GM19468 (cell line): ENCODE data around the gene IFITM5.
"Not testable (repeated sequence)": the region's sequence is repeated elsewhere in the genome, so short reads cannot be mapped to it uniquely, and the experiment has no call there.

Experiments
- ATAC-seq: cut with Tn5 transposase; IDR thresholded peaks from one replicate; pipeline ENCODE4 v1.9.1; 2021; ENCODE audit warnings: mild to moderate bottlenecking, moderate library complexity, moderate number of reproducible peaks; ENCODE audit not compliant: unreplicated experiment; ENCODE audit errors: extremely low read depth

The IFITM5 gene

GRCh38 chr11:299081-299891, at the start of gene IFITM5:
Gene IFITM5, minus strand, starts transcription at chr11:299526. Its CDS starts 36 bp downstream, at chr11:299490.
- ATAC-seq: no peak

- no peak for ATAC-seq
Measured at GRCh38 chr11:346529-346928, 47.2 kb upstream of the IFITM5 start.

- ATAC-seq: no peak
Measured at GRCh38 chr11:344836-345578, 45.7 kb upstream of the IFITM5 start.

DNA sequence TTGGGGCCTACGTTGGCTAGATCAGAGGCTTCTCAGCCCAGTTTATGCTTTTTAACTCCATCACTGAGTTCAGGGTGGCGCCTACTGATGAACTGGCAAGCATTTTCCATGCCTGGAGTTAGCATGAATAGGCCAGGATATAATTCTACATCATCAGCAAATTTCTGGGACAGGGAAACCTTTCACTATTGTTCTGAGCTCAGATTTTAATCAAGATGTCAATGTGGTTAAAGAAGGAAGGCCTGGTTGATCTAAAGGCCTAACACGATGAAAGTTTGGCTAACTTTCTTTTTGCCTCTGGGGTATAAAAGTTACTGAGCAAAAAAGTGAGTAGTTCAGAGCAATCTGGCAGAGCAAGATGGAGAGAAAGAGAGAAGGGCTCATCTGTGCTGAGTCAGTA, 43.0 kb upstream of the IFITM5 start:
- no peak for ATAC-seq

- ATAC-seq: no peak
Measured at GRCh38 chr11:340539-341512, 41.5 kb upstream of the IFITM5 start.

GRCh38 chr11:339963-340362, 40.6 kb upstream of the IFITM5 start:
- no peak for ATAC-seq

GRCh38 chr11:337711-338110, 38.4 kb upstream of the IFITM5 start:
- no peak for ATAC-seq

GRCh38 chr11:336659-337198, 37.4 kb upstream of the IFITM5 start:
- ATAC-seq: no peak

DNA sequence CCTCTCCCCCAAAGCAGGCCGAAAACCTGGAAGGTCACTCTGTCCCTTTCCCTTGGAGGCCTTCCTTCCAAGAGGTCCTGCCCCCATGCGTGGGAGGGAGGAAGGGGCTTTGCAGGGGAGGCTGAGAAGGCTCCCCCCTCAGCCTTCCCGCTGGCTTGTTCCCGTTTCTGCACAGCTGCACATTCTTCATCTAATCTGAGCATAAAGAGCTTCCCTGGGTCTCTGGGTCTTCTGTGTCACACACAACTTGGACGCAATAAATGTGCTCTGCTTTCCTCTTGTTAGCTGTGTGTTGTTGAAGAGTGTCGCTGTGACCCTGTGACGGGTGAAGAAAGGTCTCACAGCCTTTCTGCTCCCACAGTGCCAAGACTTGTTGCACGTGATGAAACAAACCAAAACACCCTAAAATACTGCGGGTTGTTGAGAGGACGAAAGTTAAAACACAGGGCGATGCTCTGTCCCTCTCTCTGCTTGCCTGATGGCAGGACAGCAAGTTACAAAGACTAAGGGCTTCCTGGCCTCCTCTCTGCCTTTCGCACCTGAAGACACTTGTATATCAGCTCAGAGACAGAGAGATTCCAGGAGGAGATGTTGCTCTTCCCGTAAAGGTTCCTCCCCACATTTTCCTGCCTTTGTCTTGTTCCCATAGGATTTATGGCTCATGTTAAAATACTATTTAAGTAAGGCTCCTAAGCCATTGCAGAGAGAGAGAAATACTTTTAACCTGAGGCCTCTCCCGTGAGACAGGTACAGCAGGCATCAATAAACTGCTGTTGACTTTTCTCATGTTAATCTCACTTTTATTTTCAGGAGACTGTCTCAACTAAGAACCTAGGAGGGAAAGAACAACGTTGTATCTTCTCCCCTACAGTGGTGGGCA, 36.7 kb upstream of the IFITM5 start:
- ATAC-seq: no peak

GRCh38 chr11:334264-334994, 35.1 kb upstream of the IFITM5 start:
- ATAC-seq: no peak

DNA sequence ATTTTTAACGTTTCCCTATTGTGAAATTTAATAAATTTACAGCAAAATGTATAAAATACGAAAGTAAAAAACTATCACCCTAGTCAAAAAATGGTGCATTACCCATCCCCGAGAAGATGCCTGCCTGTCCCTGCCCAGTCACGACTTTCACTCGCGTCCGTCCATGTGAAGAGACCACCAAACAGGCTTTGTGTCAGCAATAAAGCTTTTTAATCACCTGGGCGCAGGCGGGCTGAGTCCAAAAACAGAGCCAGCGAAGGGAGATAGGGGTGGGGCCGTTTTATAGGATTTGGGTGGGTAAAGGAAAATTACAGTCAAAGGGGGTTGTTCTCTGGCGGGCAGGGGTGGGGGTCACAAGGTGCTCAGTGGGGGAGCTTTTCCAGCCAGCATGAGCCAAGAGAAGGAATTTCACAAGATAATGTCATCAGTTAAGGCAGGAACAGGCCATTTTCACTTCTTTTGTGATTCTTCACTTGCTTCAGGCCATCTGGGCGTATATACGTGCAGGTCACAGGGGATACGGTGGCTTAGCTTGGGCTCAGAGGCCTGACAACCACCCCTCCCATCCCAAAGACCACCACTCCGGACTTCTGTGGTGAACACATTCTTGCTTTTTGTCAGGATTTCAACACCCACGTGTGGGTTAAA, 34.4 kb upstream of the IFITM5 start:
- not testable (repeated sequence) for ATAC-seq

GRCh38 chr11:332651-333480, 33.5 kb upstream of the IFITM5 start:
- no peak for ATAC-seq

- ATAC-seq: no peak
Measured at GRCh38 chr11:331358-332060, 32.2 kb upstream of the IFITM5 start.

DNA sequence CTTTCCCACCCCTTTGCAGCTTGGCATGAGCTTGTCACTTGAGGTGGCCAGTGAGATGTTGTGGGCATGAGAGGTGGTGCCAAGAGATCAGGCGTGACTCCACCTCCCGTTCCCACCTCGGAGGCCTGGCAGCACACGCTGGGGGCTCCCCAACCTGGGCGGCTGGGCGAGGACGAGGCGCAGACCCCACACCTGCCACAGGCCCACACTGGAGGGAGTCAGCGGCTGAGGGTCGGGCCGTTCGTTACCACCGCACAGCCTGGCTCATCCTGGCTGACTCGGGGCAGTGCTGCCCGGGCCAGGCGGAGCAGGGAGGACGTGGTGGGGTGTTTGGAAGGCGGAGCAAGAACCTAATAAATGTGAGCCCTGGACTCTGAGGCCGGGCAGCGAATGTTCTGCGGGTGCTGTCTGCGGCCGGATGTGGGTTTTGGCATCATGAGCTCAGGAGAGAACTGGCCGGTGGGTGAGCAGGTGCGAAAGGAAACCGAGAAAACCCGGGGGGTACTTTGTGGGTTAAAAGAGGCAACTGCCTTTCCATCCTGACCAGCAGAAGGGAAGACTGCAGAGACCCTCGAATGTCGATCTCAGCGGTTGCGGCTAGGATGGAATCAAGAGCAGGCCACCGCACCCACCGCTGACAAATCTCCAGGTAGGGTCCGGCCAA, 31.5 kb upstream of the IFITM5 start:
- no peak for ATAC-seq

GRCh38 chr11:330307-330693, 31.0 kb upstream of the IFITM5 start:
- ATAC-seq: no peak

DNA sequence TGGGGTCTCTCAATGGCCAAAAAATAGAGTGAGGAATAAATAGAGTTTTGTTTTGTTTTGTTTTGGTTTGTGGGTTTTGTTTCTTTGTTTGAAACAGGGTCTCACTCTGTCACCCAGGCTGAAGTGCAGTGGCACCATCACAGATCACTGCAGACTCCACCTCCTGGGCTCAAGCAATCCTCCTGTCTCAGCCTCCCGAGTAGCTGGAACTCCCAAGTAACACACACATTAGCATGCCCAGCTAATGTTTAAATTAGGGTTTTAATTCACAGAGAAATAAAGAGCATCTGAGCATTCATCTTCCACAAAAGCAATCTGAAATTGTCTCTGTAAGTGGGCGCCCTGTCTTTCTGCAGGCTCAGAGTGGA, 30.5 kb upstream of the IFITM5 start:
- ATAC-seq: no peak
